ENCODE data around the gene NTRK3.
"Not testable (repeated sequence)": the region's sequence is repeated elsewhere in the genome, so short reads cannot be mapped to it uniquely, and the experiment has no call there.

Gene NTRK3

GRCh38 chr15:87874896-87875711, 381.4 kb downstream of the NTRK3 start:
- no peak for DNase-seq (ENCODE audit: low read depth)

GRCh38 chr15:87873516-87873915, 383.0 kb downstream of the NTRK3 start:
- H3K4me3 ChIP-seq (ENCODE audit: low read depth, low read length), result no peak overlapping the region
- DNase-seq (ENCODE audit: low read depth), result no peak

More at GRCh38 chr15:87874896-87875711, 381.4 kb downstream of the NTRK3 start:
- no peak overlapping the region for H3K4me3 ChIP-seq (ENCODE audit: low read depth, low read length)

- no peak for DNase-seq (ENCODE audit: low read depth)
- no peak overlapping the region for H3K4me3 ChIP-seq (ENCODE audit: low read depth, low read length)
Measured at GRCh38 chr15:87871731-87872320, 384.7 kb downstream of the NTRK3 start.

- no peak overlapping the region for H3K4me3 ChIP-seq (ENCODE audit: low read depth, low read length)
- no peak for DNase-seq (ENCODE audit: low read depth)
Measured at GRCh38 chr15:87871258-87871681, 385.3 kb downstream of the NTRK3 start.

GRCh38 chr15:87866961-87867360, 389.6 kb downstream of the NTRK3 start:
- no peak overlapping the region for H3K4me3 ChIP-seq (ENCODE audit: low read depth, low read length)
- DNase-seq (ENCODE audit: low read depth), result no peak

- H3K4me3 ChIP-seq (ENCODE audit: low read depth, low read length), result no peak overlapping the region
- DNase-seq (ENCODE audit: low read depth), result no peak
Measured at GRCh38 chr15:87863152-87863551, 393.4 kb downstream of the NTRK3 start.

GRCh38 chr15:87860743-87861142, 395.8 kb downstream of the NTRK3 start:
- DNase-seq (ENCODE audit: low read depth), result no peak
- no peak overlapping the region for H3K4me3 ChIP-seq (ENCODE audit: low read depth, low read length)

- no peak for DNase-seq (ENCODE audit: low read depth)
- H3K4me3 ChIP-seq (ENCODE audit: low read depth, low read length), result no peak overlapping the region
Measured at GRCh38 chr15:87858651-87859050, 397.9 kb downstream of the NTRK3 start.

- DNase-seq (ENCODE audit: low read depth), result no peak
- H3K4me3 ChIP-seq (ENCODE audit: low read depth, low read length), result no peak overlapping the region
Measured at GRCh38 chr15:87851497-87851896, 405.0 kb downstream of the NTRK3 start.

- no peak overlapping the region for H3K4me3 ChIP-seq (ENCODE audit: low read depth, low read length)
- DNase-seq (ENCODE audit: low read depth), result no peak
Measured at GRCh38 chr15:87850916-87851315, 405.6 kb downstream of the NTRK3 start.

GRCh38 chr15:87849181-87849580, 407.4 kb downstream of the NTRK3 start:
- no peak for DNase-seq (ENCODE audit: low read depth)
- no peak overlapping the region for H3K4me3 ChIP-seq (ENCODE audit: low read depth, low read length)

- no peak overlapping the region for H3K4me3 ChIP-seq (ENCODE audit: low read depth, low read length)
- no peak for DNase-seq (ENCODE audit: low read depth)
Measured at GRCh38 chr15:87848012-87848411, 408.5 kb downstream of the NTRK3 start.

- no peak for DNase-seq (ENCODE audit: low read depth)
- no peak overlapping the region for H3K4me3 ChIP-seq (ENCODE audit: low read depth, low read length)
Measured at GRCh38 chr15:87846746-87847145, 409.8 kb downstream of the NTRK3 start.

- DNase-seq (ENCODE audit: low read depth), result no peak
- H3K4me3 ChIP-seq (ENCODE audit: low read depth, low read length), result no peak overlapping the region
Measured at GRCh38 chr15:87843312-87843711, 413.2 kb downstream of the NTRK3 start.

- DNase-seq (ENCODE audit: low read depth), result no peak
- no peak overlapping the region for H3K4me3 ChIP-seq (ENCODE audit: low read depth, low read length)
Measured at GRCh38 chr15:87841426-87841998, 415.0 kb downstream of the NTRK3 start.

- not testable (repeated sequence) for DNase-seq (ENCODE audit: low read depth); H3K4me3 ChIP-seq (ENCODE audit: low read depth, low read length)
Measured at GRCh38 chr15:87835830-87836229, 420.7 kb downstream of the NTRK3 start.

- H3K4me3 ChIP-seq (ENCODE audit: low read depth, low read length); DNase-seq (ENCODE audit: low read depth): not testable (repeated sequence)
Measured at GRCh38 chr15:87833333-87833732, 423.2 kb downstream of the NTRK3 start.

- no peak for DNase-seq (ENCODE audit: low read depth)
- no peak overlapping the region for H3K4me3 ChIP-seq (ENCODE audit: low read depth, low read length)
Measured at GRCh38 chr15:87829332-87830050, 427.0 kb downstream of the NTRK3 start.

GRCh38 chr15:87828608-87829007, 427.9 kb downstream of the NTRK3 start:
- no peak for DNase-seq (ENCODE audit: low read depth)
- no peak overlapping the region for H3K4me3 ChIP-seq (ENCODE audit: low read depth, low read length)

GRCh38 chr15:87827131-87827530, 429.4 kb downstream of the NTRK3 start:
- DNase-seq (ENCODE audit: low read depth), result no peak
- H3K4me3 ChIP-seq (ENCODE audit: low read depth, low read length), result no peak overlapping the region
